Measurements from ENCODE around the gene COX7A2.

DNA sequence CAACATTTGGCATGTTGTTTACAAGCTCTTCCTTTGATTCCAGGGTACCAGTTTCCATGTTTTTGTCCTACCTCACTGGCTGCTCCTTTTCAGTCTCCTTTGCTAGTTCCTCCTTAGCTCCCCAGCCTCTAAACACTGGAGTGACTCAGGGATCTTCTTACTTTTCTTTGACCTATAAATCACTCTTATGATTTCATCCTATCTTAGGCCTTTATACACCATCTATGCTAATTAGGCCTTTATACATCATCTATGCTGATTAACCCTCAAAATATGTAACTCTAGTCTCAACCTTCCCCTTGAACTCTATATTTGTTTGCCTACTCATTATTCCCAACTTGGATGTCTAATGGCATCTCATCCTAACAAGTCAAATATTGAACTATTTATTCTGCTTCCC is 31.5 kb upstream of the COX7A2 start:
- TF ChIP-seq CTCF (IDR thresholded peaks at IDR 0.05) (no peak), POLR2AphosphoS5 (IDR thresholded peaks at IDR 0.05; ENCODE audit: low read depth, low read length) (no peak)
